ENCODE measurements around the gene TBC1D22A. TPM values are rescaled to one million over a fixed set of nuclear protein-coding genes. Genes with fewer than 3 reads are reported as not detected.

TBC1D22A gene
- polyA plus RNA-seq, 1 of the 3 experiments (the other 2 are of a cell fraction), result 16.5 TPM

DNA sequence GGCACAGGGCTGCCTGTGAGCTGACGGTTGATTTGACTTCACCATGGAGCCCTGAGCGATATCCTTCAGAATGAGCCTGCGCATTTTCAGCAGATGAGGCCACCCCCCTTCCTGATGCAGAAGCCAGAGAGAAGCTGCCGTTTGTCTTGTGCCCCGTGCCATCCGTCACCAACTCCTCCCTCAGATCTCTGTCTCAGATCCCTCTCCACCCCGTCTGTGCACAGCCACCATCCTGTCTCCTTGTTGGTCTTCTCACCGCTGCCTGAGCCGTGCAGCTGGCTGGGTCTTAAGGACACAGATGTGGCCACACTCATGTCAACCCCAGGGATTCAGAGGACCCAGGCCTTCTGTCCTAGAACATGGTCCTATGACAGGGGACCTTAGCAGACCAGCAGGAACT is 293.9 kb downstream of the TBC1D22A start:
- no peak for TF ChIP-seq FOXM1 (IDR thresholded peaks at IDR 0.05; ENCODE audit: low read depth)
- no peaks in the 10 kb centered on the region for H3K9me3 ChIP-seq
- 100% methylated on average over 8 of the region's 9 CpGs for WGBS (ENCODE audit: low lambda C conversion rate)
- no peaks in the 10 kb centered on the region; a peak in 1 of 4 replicates for H3K4me1 ChIP-seq (ENCODE audit: control insufficient read depth in 1 of 2, insufficient read depth in 2 of 2, low read depth in 1 of 2, low read length in 1 of 2)
- ChIA-PET POLR2A (no interaction called here), CTCF (no interaction called here)
- no peaks in the 10 kb centered on the region for H3K79me2 ChIP-seq (ENCODE audit: insufficient read depth)
- H3K27ac ChIP-seq (ENCODE audit: low read depth in 2 of 2, low read length in 1 of 2), result no peak overlapping the region
- H4K20me1 ChIP-seq (ENCODE audit: insufficient read depth), result no peaks in the 10 kb centered on the region
- H2AFZ ChIP-seq (ENCODE audit: low read depth), result no peak overlapping the region
- H3K4me2 ChIP-seq, result no peak overlapping the region
- H3K9ac ChIP-seq, result no peak overlapping the region
- H3K27me3 ChIP-seq (ENCODE audit: insufficient read depth), result no peaks in the 10 kb centered on the region
- no peaks in the 10 kb centered on the region for H3K36me3 ChIP-seq (replicated peaks in 1 of 2; ENCODE audit: control insufficient read depth in 1 of 2, insufficient read depth in 2 of 2, low read length in 1 of 2)
- H3F3A ChIP-seq (replicated peaks; ENCODE audit: insufficient read depth), result no peaks in the 10 kb centered on the region
- DNase-seq, result no peak
- H3K4me3 ChIP-seq (ENCODE audit: low read depth in 2 of 2, low read length in 1 of 2), result no peak overlapping the region
- H3K9me2 ChIP-seq, result no peaks in the 10 kb centered on the region

DNA sequence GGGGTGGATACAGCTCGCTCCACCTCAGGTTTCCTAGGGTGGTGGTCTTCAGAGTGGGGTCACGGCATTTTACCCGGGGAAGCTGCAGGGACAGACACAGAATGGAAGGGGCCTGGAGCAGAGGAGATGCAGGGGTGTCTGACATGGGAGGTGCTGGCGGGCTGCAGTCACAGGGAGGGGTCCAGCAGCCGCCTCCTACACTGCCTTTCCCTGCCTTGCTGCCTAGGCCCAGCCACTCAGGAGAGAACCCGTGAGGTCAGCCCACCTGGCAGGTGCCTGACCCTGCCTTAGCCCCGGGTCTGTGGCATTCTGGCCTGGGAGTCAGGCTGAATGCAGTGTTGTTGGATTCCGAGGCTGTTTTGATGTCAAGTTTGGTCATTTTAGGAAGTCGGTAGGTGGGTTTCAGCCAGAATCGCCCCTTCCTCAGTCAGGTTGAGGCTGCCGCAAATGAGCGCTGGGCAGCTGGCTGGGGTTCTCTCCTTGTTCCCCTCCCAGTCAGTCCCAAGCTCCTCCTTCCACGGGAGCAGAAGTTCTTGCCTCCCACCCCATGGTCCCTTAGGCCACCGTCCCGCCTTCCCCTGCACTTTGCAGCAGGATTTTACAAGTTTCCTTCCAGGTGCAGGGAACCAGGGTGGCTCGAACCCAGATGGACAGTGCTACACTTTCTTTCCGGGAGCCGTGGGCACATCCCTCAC is 294.5 kb downstream of the TBC1D22A start:
- H3F3A ChIP-seq (replicated peaks; ENCODE audit: insufficient read depth), result no peaks in the 10 kb centered on the region
- no peaks in the 10 kb centered on the region for H3K36me3 ChIP-seq (replicated peaks in 1 of 2; ENCODE audit: control insufficient read depth in 1 of 2, insufficient read depth in 2 of 2, low read length in 1 of 2)
- no peak overlapping the region for H3K27ac ChIP-seq (ENCODE audit: low read depth in 2 of 2, low read length in 1 of 2)
- H3K9ac ChIP-seq, result no peak overlapping the region
- no peak overlapping the region for H2AFZ ChIP-seq (ENCODE audit: low read depth)
- 97% methylated on average over 13 of the region's 18 CpGs for WGBS (ENCODE audit: low lambda C conversion rate)
- no peak for DNase-seq
- no peaks in the 10 kb centered on the region for H3K9me2 ChIP-seq
- H3K27me3 ChIP-seq (ENCODE audit: insufficient read depth), result no peaks in the 10 kb centered on the region
- no peaks in the 10 kb centered on the region; a peak in 1 of 4 replicates for H3K4me1 ChIP-seq (ENCODE audit: control insufficient read depth in 1 of 2, insufficient read depth in 2 of 2, low read depth in 1 of 2, low read length in 1 of 2)
- H3K4me2 ChIP-seq, result no peak overlapping the region
- no peaks in the 10 kb centered on the region for H3K79me2 ChIP-seq (ENCODE audit: insufficient read depth)
- no peak overlapping the region for H3K4me3 ChIP-seq (ENCODE audit: low read depth in 2 of 2, low read length in 1 of 2)
- no peaks in the 10 kb centered on the region for H3K9me3 ChIP-seq
- CTCF ChIA-PET, result no interaction called here
- TF ChIP-seq MEF2A (IDR thresholded peaks at IDR 0.05; ENCODE audit: borderline replicate concordance, low read depth) (no peak), RFX5 (IDR thresholded peaks at IDR 0.05; ENCODE audit: low read length) (no peak), CHD2 (IDR thresholded peaks at IDR 0.05; ENCODE audit: low read length, partially characterized antibody) (no peak), MXI1 (IDR thresholded peaks at IDR 0.05; ENCODE audit: low read depth, low read length) (no peak), NRF1 (IDR thresholded peaks at IDR 0.05; ENCODE audit: low read depth, low read length) (no peak), EP300 (IDR thresholded peaks at IDR 0.05; ENCODE audit: borderline replicate concordance in 1 of 2, low read depth in 1 of 2, low read length in 1 of 2) (no peak), USF1 (IDR thresholded peaks at IDR 0.05; ENCODE audit: borderline replicate concordance, low read depth) (no peak), TCF12 (IDR thresholded peaks at IDR 0.05) (no peak)
- TF ChIP-seq, protein P1, sequence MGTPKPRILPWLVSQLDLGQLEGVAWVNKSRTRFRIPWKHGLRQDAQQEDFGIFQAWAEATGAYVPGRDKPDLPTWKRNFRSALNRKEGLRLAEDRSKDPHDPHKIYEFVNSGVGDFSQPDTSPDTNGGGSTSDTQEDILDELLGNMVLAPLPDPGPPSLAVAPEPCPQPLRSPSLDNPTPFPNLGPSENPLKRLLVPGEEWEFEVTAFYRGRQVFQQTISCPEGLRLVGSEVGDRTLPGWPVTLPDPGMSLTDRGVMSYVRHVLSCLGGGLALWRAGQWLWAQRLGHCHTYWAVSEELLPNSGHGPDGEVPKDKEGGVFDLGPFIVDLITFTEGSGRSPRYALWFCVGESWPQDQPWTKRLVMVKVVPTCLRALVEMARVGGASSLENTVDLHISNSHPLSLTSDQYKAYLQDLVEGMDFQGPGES (IDR thresholded peaks at IDR 0.05; ENCODE audit: low read depth, low read length), result no peak
- TF ChIP-seq, protein P2, sequence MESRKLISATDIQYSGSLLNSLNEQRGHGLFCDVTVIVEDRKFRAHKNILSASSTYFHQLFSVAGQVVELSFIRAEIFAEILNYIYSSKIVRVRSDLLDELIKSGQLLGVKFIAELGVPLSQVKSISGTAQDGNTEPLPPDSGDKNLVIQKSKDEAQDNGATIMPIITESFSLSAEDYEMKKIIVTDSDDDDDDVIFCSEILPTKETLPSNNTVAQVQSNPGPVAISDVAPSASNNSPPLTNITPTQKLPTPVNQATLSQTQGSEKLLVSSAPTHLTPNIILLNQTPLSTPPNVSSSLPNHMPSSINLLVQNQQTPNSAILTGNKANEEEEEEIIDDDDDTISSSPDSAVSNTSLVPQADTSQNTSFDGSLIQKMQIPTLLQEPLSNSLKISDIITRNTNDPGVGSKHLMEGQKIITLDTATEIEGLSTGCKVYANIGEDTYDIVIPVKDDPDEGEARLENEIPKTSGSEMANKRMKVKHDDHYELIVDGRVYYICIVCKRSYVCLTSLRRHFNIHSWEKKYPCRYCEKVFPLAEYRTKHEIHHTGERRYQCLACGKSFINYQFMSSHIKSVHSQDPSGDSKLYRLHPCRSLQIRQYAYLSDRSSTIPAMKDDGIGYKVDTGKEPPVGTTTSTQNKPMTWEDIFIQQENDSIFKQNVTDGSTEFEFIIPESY (IDR thresholded peaks at IDR 0.05; ENCODE audit: borderline replicate concordance, low read depth), result no peak
- H4K20me1 ChIP-seq (ENCODE audit: insufficient read depth), result no peaks in the 10 kb centered on the region
- POLR2A ChIA-PET, result no interaction called here
